SK-N-SH (cell line): Measurements from ENCODE around the gene WDFY1.

ENCODE experiments used
- CHD2 ChIP-seq: fragments of 150-350 bp; IDR thresholded peaks from 2 replicates; pipeline ENCODE4 v1.6.1; 2018; ENCODE audit warnings: low read length; ENCODE audit not compliant: partially characterized antibody
- CTCF ChIP-seq: fragments of 200-600 bp; sonication (generic); IDR thresholded peaks from 2 replicates; pipeline ENCODE4 v1.6.1; 2017; ENCODE audit warnings: antibody characterized with exemption, mild to moderate bottlenecking, moderate library complexity
- FOXJ3 ChIP-seq: sonication (generic); formaldehyde crosslinking; IDR thresholded peaks from 2 replicates; pipeline ENCODE4 v1.5.1; 2020; ENCODE audit warnings: mild to moderate bottlenecking, missing genetic modification reagents
- MXI1 ChIP-seq: IDR thresholded peaks from 2 replicates; pipeline ENCODE4 v1.6.1; 2012; ENCODE audit warnings: mild to moderate bottlenecking, low read depth, low read length, improper control_type of control experiment
- NFIC ChIP-seq: IDR thresholded peaks from 2 replicates; pipeline ENCODE4 v1.4.0; 2012; ENCODE audit warnings: borderline replicate concordance
- PBX3 ChIP-seq: IDR thresholded peaks from 2 replicates; pipeline ENCODE4; 2012
- POLR2AphosphoS5 ChIP-seq: IDR thresholded peaks from 2 replicates; pipeline ENCODE4 v1.6.1; 2012; ENCODE audit warnings: low read depth, low read length
- REST ChIP-seq: IDR thresholded peaks from 2 replicates; pipeline ENCODE4 v1.6.1; 2012; ENCODE audit warnings: mild to moderate bottlenecking, low read depth, low read length, moderate library complexity
- RFX5 ChIP-seq: IDR thresholded peaks from 2 replicates; pipeline ENCODE4 v1.6.1; 2012; ENCODE audit warnings: mild to moderate bottlenecking, improper control_type of control experiment, low read length

- TF ChIP-seq POLR2AphosphoS5, result no peak
- no peak for TF ChIP-seq CTCF
- TF ChIP-seq MXI1, result no peak
- TF ChIP-seq NFIC, result no peak
- TF ChIP-seq REST, result no peak
- no peak for TF ChIP-seq FOXJ3 (CRISPR knock-in tag)
- no peak for TF ChIP-seq CHD2
- no peak for TF ChIP-seq RFX5
- no peak for TF ChIP-seq PBX3
Observed at GRCh38 chr2:223922308-223922707, 22.8 kb downstream of the WDFY1 start.
